GM19035 (cell line): ENCODE results near the gene BATF2.

Experiments used
- ATAC-seq: cut with Tn5 transposase; IDR thresholded peaks from one replicate; pipeline ENCODE4 v1.9.1; 2021; ENCODE audit not compliant: unreplicated experiment

The BATF2 gene

GRCh38 chr11:64970731-64971151 lies 26.0 kb downstream of the BATF2 start:
- no peak for ATAC-seq

DNA sequence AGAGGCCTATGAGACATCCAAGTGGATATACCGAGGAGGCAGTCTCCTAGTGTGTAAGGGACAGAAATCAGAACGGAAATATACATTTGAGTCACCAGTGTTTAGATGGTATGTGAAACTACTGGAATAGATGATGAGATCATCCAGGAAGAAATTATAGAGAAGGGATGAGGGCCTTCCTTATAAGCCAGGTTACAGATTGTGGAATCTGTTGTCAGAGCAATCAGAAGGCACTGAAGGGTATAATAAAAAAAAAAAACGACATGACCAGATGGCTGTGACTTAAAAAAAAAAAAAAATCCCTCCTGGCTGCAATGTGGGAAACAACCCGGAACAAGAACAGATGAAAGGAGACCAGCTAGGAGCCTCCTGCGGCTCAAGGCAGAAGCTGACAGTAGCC lies 27.6 kb downstream of the BATF2 start:
- ATAC-seq: no peak

DNA sequence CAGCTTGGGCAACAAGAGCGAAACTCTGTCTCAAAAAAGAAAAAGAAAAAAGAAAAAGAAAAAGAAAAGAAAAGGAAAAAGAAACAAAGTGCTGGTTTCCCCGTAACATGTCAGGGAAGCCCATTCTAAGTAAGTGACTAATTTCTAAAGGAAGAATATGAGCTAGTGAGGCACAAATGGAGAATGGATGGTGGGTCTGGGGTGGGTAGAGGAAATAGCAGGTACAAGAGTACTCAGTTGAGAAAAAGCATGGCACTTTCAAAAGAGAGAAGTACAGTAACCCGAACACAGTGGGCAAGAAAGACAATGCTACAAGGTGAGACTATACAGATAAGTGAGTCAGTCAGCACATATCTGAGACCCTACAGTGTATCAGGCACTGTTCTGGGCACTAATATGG lies 29.4 kb downstream of the BATF2 start:
- no peak for ATAC-seq

GRCh38 chr11:64963072-64963631 lies 33.6 kb downstream of the BATF2 start:
- no peak for ATAC-seq

DNA sequence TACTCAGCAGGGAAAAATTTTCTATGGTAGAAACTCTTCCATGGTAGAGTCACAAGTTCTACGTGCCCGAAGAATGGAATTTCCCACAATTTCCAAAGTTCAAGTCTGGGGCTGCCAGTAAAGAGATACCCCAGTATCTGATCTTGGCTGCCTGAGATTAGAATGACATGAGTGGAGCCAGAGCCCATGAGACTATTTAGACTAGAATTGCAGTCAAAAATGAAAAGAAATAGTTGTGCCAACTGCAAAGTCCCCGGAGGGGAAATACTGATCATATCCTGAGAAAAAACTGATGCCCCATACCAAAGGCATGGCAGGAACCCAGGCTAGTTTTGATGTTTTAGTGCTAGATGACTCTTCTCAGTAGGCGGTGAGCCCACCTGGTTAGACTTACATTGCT lies 36.1 kb downstream of the BATF2 start:
- no peak for ATAC-seq

DNA sequence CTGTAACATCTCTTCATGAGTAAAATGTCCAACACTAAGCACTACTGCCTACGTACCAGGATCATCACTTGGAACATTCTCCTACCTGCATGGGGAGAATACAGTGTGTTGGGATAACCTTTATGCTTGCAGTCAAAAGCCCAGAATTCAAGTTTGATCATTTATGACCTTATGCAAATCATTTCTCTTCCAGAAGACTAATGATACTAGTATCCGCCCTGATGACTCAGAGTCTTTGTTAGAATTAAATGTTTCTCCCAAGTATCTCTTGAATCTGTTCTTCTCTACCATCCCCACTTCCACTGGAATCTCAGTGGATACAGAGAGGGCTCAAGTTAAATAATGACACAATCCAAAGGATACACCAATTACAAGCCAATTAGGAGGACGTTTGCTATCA lies 37.3 kb downstream of the BATF2 start:
- ATAC-seq: no peak

DNA sequence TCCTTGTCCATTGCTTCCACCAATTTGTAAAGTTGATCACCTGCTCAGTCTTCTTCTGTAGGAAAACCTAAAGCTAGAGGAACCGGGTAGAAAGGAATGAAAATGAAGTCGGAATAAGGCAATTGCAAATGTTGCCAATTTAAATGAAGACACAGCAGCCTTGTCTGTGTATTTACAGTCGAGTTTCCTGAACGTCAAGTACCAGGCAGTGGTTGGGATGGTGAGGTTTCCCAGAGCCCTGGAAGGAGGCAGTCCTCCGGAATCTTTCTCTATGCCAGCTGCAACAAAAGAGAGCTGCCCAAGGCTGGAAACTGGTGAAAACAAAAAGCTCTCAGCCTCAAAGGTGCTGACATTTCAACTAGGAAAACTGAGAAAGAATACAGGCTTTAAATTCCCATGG lies 42.6 kb downstream of the BATF2 start:
- ATAC-seq: no peak

DNA sequence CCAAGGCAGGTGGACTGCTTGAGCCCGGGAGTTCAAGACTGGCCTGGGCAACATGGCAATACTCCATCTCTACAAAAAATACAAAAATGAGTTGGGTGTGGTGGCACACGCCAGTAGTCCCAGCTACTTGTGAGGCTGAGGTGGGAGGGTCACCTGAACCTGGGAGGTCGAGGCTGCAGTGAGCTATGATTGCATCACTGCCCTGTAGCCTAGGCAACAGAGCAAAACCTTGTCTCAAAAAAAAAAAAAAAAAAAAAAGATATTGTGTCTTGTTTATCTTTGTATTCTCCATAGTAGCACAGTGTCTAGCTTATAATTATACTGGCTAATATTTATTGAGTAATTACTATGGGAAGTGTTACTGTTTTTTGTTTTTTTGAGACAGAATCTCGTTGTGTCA lies 45.2 kb downstream of the BATF2 start:
- ATAC-seq: no peak

DNA sequence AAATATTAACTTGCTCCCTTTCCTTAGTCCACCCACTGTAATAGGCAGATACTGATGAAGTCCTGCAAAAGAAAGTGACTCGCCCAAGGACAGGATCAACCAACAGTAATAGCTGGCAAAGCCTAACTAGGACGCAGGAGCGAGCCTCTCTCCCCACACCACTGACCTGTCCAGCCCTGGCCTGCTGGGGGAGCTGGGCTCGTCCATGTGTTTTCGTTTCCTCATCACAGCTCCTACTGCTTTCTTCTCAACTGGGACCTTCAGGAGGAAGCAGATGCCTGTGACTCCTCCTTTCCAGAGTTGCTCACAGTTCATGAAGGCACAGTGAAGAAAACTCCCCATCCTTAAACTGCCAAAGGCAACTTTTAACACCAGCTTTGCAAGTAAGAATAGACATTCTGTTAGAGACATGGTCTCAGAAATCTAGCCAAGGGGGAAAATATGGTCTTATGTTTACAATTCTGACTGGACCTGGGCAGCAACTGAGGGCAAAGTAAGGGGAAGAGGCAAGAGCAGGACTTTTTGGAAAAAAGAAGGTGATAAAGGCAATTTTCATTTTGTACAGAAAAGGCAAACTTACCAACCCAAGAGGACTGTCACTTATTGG lies 49.5 kb downstream of the BATF2 start:
- ATAC-seq: no peak
